Esophagus (tissue), 2 donors: ENCODE results near the gene DFFA. TPM values are rescaled to one million over a fixed set of nuclear protein-coding genes. Genes with fewer than 3 reads are reported as not detected.

Experiments
- polyA plus RNA-seq, 2 donors: library from polyadenylated mRNA; stranded (reverse); fragments of 200-250 nt; gene quantifications; one replicate each; pipeline ENCODE4 v1.2.3, GENCODE V29; 2013
- donor health status: healthy with polysubstance abuse.
- donor health status: Bipolar disorder and iron deficiency.

Gene DFFA
- polyA plus RNA-seq, 2 donors, result 11.2 to 20.0 TPM

Other genes starting within 250 kb of the DFFA start
- gene PGD, start 73.5 kb downstream of the DFFA start, polyA plus RNA-seq, result 100 to 1,000 TPM; 189 to 565 TPM
- 10 to 100 TPM; 15.3 to 17.8 TPM for gene CENPS, start 42.1 kb downstream of the DFFA start, polyA plus RNA-seq
- under 1 TPM; 0.18 to 0.20 TPM for gene CORT, start 22.5 kb downstream of the DFFA start, polyA plus RNA-seq
- gene PEX14, start 2.4 kb upstream of the DFFA start, polyA plus RNA-seq, result 10 to 100 TPM; 15.4 to 15.7 TPM